Fibroblast of lung (primary cell): Measurements from ENCODE around the gene CASP4. TPM values are rescaled to one million over a fixed set of nuclear protein-coding genes. Genes with fewer than 3 reads are reported as not detected.

ENCODE experiments used
- DNase-seq, 2 donors: peaks; one replicate each; pipeline versions ENCODE4 v3.0.0 to v3.0.0-alpha.2; 2010; ENCODE audit warnings: low read depth in 2 of 2
- H2AFZ ChIP-seq: 2 replicates; pipeline ENCODE4 v1.5.1; 2012; ENCODE audit warnings: low read length, control low read depth, inconsistent platforms
- H3K27ac ChIP-seq: 2 replicates; pipeline ENCODE4 v1.5.1; 2011; ENCODE audit warnings: low read length, control low read depth; ENCODE audit not compliant: insufficient read depth
- H3K27me3 ChIP-seq: 2 replicates; pipeline ENCODE4 v1.5.1; 2011; ENCODE audit warnings: mild to moderate bottlenecking, low read length; ENCODE audit not compliant: control insufficient read depth, insufficient read depth
- H3K36me3 ChIP-seq: 2 replicates; pipeline ENCODE4 v1.5.1; 2011; ENCODE audit warnings: low read length; ENCODE audit not compliant: control insufficient read depth, insufficient read depth
- H3K4me1 ChIP-seq: 2 replicates; pipeline ENCODE4 v1.5.1; 2011; ENCODE audit warnings: low read length; ENCODE audit not compliant: control insufficient read depth, insufficient read depth; ENCODE audit errors: extremely low read depth
- H3K4me2 ChIP-seq: 2 replicates; pipeline ENCODE4 v1.5.1; 2011; ENCODE audit warnings: low read length, control low read depth; ENCODE audit not compliant: insufficient read depth; ENCODE audit errors: extremely low read depth
- H3K4me3 ChIP-seq, 4 experiments: fragments of 200-600 bp in 1 of 4; sonication (generic) in 1 of 4; replicated peaks in 1 of 4; 2 replicates each; pipeline ENCODE4 v1.5.1; 2011 to 2016; ENCODE audit warnings: low read length in 4 of 4, low read depth in 3 of 4, mild to moderate bottlenecking in 3 of 4, control low read depth in 2 of 4, inconsistent platforms in 1 of 4, mixed read lengths in 1 of 4; ENCODE audit not compliant: insufficient read depth in 1 of 4; ENCODE audit errors: control extremely low read depth in 1 of 4
- H3K79me2 ChIP-seq: 2 replicates; pipeline ENCODE4 v1.5.1; 2012; ENCODE audit warnings: mild to moderate bottlenecking, low read length, inconsistent platforms; ENCODE audit not compliant: control insufficient read depth, insufficient read depth
- H3K9ac ChIP-seq: 2 replicates; pipeline ENCODE4 v1.5.1; 2011; ENCODE audit warnings: mild to moderate bottlenecking, low read length, control low read depth; ENCODE audit not compliant: insufficient read depth
- H3K9me3 ChIP-seq: 2 replicates; pipeline ENCODE4 v1.5.1; 2012; ENCODE audit warnings: low read depth, low read length; ENCODE audit not compliant: control insufficient read depth, insufficient read depth
- H4K20me1 ChIP-seq: 2 replicates; pipeline ENCODE4 v1.5.1; 2011; ENCODE audit warnings: low read length; ENCODE audit not compliant: control insufficient read depth, insufficient read depth; ENCODE audit errors: extremely low read depth
- CTCF ChIP-seq, 2 donors: IDR thresholded peaks in 1 of 2; conservative IDR thresholded peaks in 1 of 2; 1 replicate in 1 of 2; 2 replicates in 1 of 2; pipeline ENCODE4 v1.5.1; 2011 to 2012; ENCODE audit warnings: low read length in 2 of 2, control low read depth in 1 of 2, inconsistent platforms in 1 of 2, low read depth in 1 of 2, mild to moderate bottlenecking in 1 of 2
- EZH2 ChIP-seq: IDR thresholded peaks from 2 replicates; pipeline ENCODE4 v1.5.1; 2012; ENCODE audit warnings: low read length, control low read depth, mild to moderate bottlenecking; ENCODE audit errors: missing control alignments
- polyA plus RNA-seq, 2 donors: library from polyadenylated mRNA; depleted of rRNA in 1 of 2; stranded (reverse) in 1 of 2; unstranded in 1 of 2; fragments of >200 nt; gene quantifications; 2 replicates each; pipeline ENCODE4 v1.2.1, GENCODE V29; 2011 to 2012; ENCODE audit warnings: missing spikeins in 1 of 2
- total RNA-seq: library from RNA; depleted of rRNA; stranded (reverse); fragments of >200 nt; gene quantifications from 2 replicates; pipeline ENCODE4 v1.2.1, GENCODE V29; 2014

The CASP4 gene
- total and polyA plus RNA-seq, 2 donors (not counting 1 experiment from before 2014, with no cell fraction given): 196 to 204 TPM

GRCh38 chr11:105004021-105004420 lies 35.6 kb upstream of the CASP4 start:
- Histone ChIP-seq H3K9me3 (no peaks in the 10 kb centered on the region), H3K79me2 (no peaks in the 10 kb centered on the region), H3K27me3 (no peaks in the 10 kb centered on the region), H3K4me1 (no peaks in the 10 kb centered on the region), H3K4me3 (no peak overlapping the region), H2AFZ (no peak overlapping the region), H3K9ac (no peak overlapping the region), H4K20me1 (no peaks in the 10 kb centered on the region), H3K27ac (no peak overlapping the region), H3K36me3 (no peaks in the 10 kb centered on the region), H3K4me2 (no peak overlapping the region)
- peak in 1 of 2 donors; percentile 35 for DNase-seq
- TF ChIP-seq EZH2 (no peak), CTCF (conservative IDR thresholded peaks at IDR 0.05 in 1 of 2, IDR thresholded peaks at IDR 0.05 in 1 of 2; ENCODE audit: low read depth in 1 of 2, low read length in 2 of 2) (no peak)

GRCh38 chr11:105003151-105003550 lies 34.8 kb upstream of the CASP4 start:
- DNase-seq: no peak
- Histone ChIP-seq H3K79me2 (no peaks in the 10 kb centered on the region), H3K27ac (no peak overlapping the region), H3K4me1 (no peaks in the 10 kb centered on the region), H3K27me3 (no peaks in the 10 kb centered on the region), H3K9ac (no peak overlapping the region), H4K20me1 (no peaks in the 10 kb centered on the region), H2AFZ (no peak overlapping the region), H3K4me3 (no peak overlapping the region), H3K4me2 (no peak overlapping the region), H3K36me3 (no peaks in the 10 kb centered on the region), H3K9me3 (no peaks in the 10 kb centered on the region)
- TF ChIP-seq CTCF (conservative IDR thresholded peaks at IDR 0.05 in 1 of 2, IDR thresholded peaks at IDR 0.05 in 1 of 2; ENCODE audit: low read depth in 1 of 2, low read length in 2 of 2) (no peak), EZH2 (no peak)

GRCh38 chr11:105000797-105001196 lies 32.4 kb upstream of the CASP4 start:
- H3K9me3 ChIP-seq: no peaks in the 10 kb centered on the region
- no peak overlapping the region for H3K27ac ChIP-seq
- TF ChIP-seq CTCF (conservative IDR thresholded peaks at IDR 0.05 in 1 of 2, IDR thresholded peaks at IDR 0.05 in 1 of 2; ENCODE audit: low read depth in 1 of 2, low read length in 2 of 2) (peak; percentile 32 to 35), EZH2 (no peak)
- no peak for DNase-seq
- H3K36me3 ChIP-seq: no peaks in the 10 kb centered on the region
- no peaks in the 10 kb centered on the region for H4K20me1 ChIP-seq
- no peaks in the 10 kb centered on the region for H3K79me2 ChIP-seq
- no peaks in the 10 kb centered on the region for H3K4me1 ChIP-seq
- H3K9ac ChIP-seq: no peak overlapping the region
- no peak overlapping the region for H3K4me2 ChIP-seq
- H3K4me3 ChIP-seq: no peak overlapping the region
- no peaks in the 10 kb centered on the region for H3K27me3 ChIP-seq
- no peak overlapping the region for H2AFZ ChIP-seq
